ENCODE results near the gene DHX8.

DNA sequence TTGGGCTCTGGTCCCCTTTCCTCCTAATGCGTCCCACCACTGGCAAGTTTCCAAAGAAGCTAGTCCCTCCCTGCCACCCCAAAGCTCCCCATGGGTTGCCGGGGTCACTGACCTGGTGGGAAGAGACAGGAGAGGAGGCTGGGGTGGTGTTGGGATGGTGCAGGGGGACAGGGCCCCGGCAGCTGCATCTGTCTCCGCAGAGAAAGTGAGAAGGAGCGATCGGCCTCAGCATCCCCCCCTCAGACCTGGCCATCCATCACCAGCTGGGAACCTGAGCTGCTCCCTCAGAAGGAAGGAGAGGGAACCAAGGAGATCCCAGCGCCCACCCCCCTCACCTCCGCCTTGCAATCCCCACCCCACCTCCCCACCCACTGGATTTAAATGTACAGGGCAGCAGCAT, 59.1 kb downstream of the DHX8 start:
- TF ChIP-seq, protein P1, sequence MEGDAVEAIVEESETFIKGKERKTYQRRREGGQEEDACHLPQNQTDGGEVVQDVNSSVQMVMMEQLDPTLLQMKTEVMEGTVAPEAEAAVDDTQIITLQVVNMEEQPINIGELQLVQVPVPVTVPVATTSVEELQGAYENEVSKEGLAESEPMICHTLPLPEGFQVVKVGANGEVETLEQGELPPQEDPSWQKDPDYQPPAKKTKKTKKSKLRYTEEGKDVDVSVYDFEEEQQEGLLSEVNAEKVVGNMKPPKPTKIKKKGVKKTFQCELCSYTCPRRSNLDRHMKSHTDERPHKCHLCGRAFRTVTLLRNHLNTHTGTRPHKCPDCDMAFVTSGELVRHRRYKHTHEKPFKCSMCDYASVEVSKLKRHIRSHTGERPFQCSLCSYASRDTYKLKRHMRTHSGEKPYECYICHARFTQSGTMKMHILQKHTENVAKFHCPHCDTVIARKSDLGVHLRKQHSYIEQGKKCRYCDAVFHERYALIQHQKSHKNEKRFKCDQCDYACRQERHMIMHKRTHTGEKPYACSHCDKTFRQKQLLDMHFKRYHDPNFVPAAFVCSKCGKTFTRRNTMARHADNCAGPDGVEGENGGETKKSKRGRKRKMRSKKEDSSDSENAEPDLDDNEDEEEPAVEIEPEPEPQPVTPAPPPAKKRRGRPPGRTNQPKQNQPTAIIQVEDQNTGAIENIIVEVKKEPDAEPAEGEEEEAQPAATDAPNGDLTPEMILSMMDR (IDR thresholded peaks at IDR 0.05), result no peak
- no peak for TF ChIP-seq POLR2A (IDR thresholded peaks at IDR 0.05)
